Activated T-helper 2 cell treated with anti-CD3 and anti-CD28 coated beads, Interferon-gamma antibody, Interleukin-2, Interleukin-4, amounts not matched to agents 10 μg/mL and 5 μg/mL and 100 μg/mL, durations not matched to agents 14 hours and 24 hours and 36 hours (primary cell): ENCODE data around the gene HEPHL1. TPM values are rescaled to one million over a fixed set of nuclear protein-coding genes. Genes with fewer than 3 reads are reported as not detected.

ENCODE experiments used
- DNase-seq: peaks from one replicate; pipeline ENCODE4 v3.0.0; 2021; ENCODE audit warnings: low spot score
- H3K27ac Mint-ChIP-seq: one replicate; pipeline ENCODE4 v1.8.0; 2021; ENCODE audit warnings: mixed read lengths
- H3K27me3 Mint-ChIP-seq: one replicate; pipeline ENCODE4 v1.8.0; 2021; ENCODE audit warnings: low read depth, mixed read lengths
- H3K36me3 Mint-ChIP-seq: one replicate; pipeline ENCODE4 v1.8.0; 2021; ENCODE audit warnings: low read depth, mixed read lengths
- H3K4me1 Mint-ChIP-seq: one replicate; pipeline ENCODE4 v1.8.0; 2021; ENCODE audit warnings: low read depth, mixed read lengths
- H3K4me3 Mint-ChIP-seq: one replicate; pipeline ENCODE4 v1.8.0; 2021; ENCODE audit warnings: low read depth, mild to moderate bottlenecking, moderate library complexity, mixed read lengths
- H3K9me3 Mint-ChIP-seq: one replicate; pipeline ENCODE4 v1.8.0; 2021; ENCODE audit warnings: mixed read lengths
- intact Hi-C: fragments of 100-400 bp; cut with micrococcal nuclease; formaldehyde crosslinking; loops from one replicate; pipeline ENCODE4 v1.15.1; 2023
- total RNA-seq: library from RNA; stranded (reverse); gene quantifications from 2 replicates; pipeline ENCODE4 v1.2.3, GENCODE V29; 2022

HEPHL1 gene
- total RNA-seq, 1 donor from 2014 or later: not detected

DNA sequence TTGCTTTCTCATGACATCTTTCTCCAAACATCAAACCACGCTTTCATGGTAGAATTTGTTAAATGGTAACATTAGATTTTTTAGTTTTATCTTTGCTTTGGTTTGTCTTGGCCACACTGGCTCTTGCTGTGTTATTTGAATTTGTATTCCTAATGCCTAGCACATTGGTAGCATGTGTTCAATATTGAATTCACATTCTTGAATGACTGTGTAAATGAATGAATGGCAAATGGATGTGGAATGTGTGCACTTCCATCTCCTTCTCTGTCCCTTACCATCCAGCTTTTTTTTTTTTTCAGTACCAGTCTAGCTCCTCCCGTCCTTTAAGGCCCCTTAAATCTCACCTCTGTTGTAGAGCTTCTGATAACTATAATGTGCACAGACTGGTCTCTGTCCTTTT, 41.2 kb downstream of the HEPHL1 start:
- Mint-ChIP-seq H3K27ac (no peak overlapping the region), H3K4me3 (no peak overlapping the region), H3K9me3 (no peaks in the 10 kb centered on the region), H3K36me3 (no peaks in the 10 kb centered on the region), H3K4me1 (no peaks in the 10 kb centered on the region), H3K27me3 (no peaks in the 10 kb centered on the region)
- no peak for DNase-seq
- intact Hi-C loops: no loop called here

DNA sequence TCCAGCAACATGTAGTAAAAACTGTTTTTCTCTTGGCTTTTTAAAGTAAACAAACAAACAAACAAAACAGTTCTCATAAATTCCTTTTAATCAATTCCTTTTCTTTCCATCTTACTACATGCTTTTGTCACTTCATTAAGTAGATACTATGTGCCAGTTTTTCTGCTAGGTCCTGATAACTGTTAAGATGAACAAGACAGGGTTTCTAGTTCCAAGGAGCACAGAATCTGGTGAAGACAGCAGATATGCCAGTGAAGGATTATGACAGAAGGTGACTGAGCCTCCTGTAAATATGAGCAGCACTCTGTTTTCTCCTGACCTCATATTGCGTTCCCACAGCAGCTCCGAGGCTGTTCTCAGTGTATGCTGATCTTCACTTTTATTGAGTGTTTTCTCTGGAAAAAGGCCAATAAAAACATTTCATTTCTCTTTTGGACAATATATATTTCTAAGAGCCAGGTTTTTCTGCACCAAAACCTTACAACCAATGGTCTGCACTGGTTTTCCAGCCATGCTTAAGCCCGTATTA, 45.8 kb downstream of the HEPHL1 start:
- intact Hi-C loops: no loop called here
- no peak overlapping the region for H3K27ac Mint-ChIP-seq
- no peak for DNase-seq
- no peaks in the 10 kb centered on the region for H3K27me3 Mint-ChIP-seq
- no peaks in the 10 kb centered on the region for H3K9me3 Mint-ChIP-seq
- H3K4me1 Mint-ChIP-seq: no peaks in the 10 kb centered on the region
- no peak overlapping the region for H3K4me3 Mint-ChIP-seq
- no peaks in the 10 kb centered on the region for H3K36me3 Mint-ChIP-seq

DNA sequence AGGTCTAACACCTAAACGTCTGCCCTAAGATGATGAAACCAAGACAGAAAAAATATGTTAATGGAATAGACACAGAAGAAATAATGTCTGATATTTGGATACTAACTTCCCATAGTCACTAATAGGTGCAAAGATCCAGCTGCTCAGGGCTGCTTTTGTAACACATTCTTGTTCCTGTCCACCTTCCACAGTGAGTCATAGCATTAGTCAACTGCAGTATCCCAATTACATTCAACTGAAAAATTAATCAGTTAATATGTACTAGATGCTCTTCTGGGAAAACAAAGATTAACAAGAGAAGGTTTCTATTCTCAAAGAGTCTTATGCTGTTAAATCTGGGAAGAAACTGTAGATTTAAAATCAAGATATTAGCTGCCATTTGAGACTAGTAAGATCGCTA, 47.6 kb downstream of the HEPHL1 start:
- Mint-ChIP-seq H3K27me3 (no peaks in the 10 kb centered on the region), H3K4me1 (no peaks in the 10 kb centered on the region), H3K9me3 (no peaks in the 10 kb centered on the region), H3K36me3 (no peaks in the 10 kb centered on the region), H3K27ac (no peak overlapping the region), H3K4me3 (no peak overlapping the region)
- no peak for DNase-seq
- intact Hi-C loops: no loop called here

DNA sequence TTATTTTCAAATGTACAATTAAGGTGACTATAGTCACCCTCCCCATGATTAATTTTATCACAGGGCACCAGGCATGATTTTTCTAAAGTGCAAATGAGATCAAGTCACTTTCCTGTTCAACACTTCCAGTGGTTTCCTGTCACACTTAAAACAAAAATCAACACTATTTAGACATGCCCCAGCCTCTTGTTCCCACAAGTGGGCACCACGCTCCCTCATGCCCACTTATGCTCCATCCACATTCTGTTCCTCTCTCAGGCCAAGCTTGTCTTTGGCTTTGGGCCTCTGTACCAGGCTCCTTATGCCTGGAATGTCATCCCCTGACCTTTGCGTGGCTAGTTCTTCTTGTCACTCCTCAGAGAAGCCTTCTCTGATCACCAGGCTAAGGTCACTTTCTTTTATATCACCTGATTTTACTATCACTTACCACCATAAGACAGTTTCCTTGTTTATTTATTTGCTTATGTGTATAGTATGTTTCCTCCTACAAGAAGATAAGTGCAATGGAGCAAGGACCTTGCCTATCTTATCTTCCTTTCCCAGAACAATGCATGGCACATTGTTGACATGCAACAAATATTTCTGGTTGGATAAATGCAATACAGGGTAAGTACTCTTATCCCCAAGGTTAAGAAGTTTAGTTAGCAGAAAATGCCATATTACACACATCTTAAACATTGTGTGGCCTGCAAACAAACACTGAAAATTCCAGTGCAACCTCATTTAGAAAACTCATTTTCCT, 56.6 kb downstream of the HEPHL1 start:
- Mint-ChIP-seq H3K4me1 (no peaks in the 10 kb centered on the region), H3K4me3 (no peak overlapping the region), H3K36me3 (no peaks in the 10 kb centered on the region), H3K9me3 (no peaks in the 10 kb centered on the region), H3K27me3 (peaks cover 6% of the 10 kb centered on the region), H3K27ac (no peak overlapping the region)
- no peak for DNase-seq
- intact Hi-C loops: no loop called here

DNA sequence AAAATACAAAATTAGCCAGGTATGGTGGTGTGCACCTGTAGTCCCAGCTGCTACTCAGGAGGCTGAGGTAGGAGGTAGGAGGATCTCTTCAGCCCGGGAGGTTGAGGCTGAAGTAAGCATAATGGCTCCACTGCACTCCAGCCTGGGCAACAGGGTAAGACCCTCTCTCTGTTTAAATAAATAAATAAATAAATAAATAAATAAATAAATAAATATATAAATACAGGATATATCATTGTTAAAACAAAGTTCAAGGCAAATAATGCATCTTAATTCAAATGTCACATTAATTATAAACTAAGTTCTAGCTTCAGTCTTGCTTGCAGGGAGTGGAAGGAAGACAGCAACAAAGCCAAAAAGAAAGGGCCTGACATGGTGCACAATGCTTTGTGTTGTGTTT, 63.0 kb downstream of the HEPHL1 start:
- Mint-ChIP-seq H3K27me3 (peaks cover 7% of the 10 kb centered on the region), H3K4me1 (no peaks in the 10 kb centered on the region), H3K9me3 (no peaks in the 10 kb centered on the region), H3K27ac (no peak overlapping the region), H3K36me3 (no peaks in the 10 kb centered on the region), H3K4me3 (no peak overlapping the region)
- no peak for DNase-seq
- intact Hi-C loops: no loop called here

DNA sequence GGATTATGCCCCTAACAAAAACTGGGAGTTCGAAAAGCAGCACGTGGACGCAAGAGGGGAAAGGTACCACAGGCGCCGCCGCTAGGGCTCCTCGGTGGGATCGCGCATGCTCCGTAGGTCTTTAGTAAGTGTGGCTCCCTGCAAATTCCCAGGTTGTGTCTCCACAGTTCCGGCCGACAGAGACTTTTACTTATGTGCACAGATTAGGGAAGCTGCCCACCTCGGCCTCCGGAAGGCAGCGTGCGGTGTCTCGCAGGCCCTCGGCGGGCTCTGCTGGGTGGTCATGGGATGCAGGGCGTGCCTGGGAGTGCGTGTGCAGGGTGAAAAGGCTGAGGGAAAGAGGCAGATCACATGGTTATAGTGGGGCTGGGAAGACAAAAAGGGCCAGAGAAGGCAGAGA, 67.8 kb downstream of the HEPHL1 start:
- H3K36me3 Mint-ChIP-seq: no peaks in the 10 kb centered on the region

DNA sequence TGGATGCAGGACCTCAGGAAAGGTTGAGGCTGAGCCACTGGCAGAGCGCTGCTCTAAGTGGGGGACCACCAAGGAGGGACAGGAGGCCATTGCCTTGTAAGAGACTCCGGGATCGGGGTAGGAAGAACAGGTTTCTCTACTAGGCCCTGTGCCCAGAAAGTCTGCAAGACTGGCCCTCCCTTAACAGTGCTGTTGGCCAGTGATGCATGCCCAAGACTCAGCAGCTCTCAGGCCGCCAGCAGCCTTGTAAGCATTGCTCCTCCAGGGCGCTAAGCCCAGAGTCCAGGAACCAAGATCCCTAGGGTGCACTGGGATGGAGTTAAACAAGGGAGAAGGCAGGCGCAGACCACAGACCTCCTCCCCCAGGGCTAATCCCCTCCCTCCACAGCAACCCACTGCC, 68.2 kb downstream of the HEPHL1 start:
- intact Hi-C loops: no loop called here
- no peak overlapping the region for H3K27ac Mint-ChIP-seq
- H3K27me3 Mint-ChIP-seq: peaks cover 2% of the 10 kb centered on the region

More for the DNA sequence above, 67.8 kb downstream of the HEPHL1 start:
- intact Hi-C loops: no loop called here
- no peak overlapping the region for H3K4me3 Mint-ChIP-seq
- no peak overlapping the region for H3K27ac Mint-ChIP-seq
- H3K9me3 Mint-ChIP-seq: no peaks in the 10 kb centered on the region
- DNase-seq: no peak
- H3K27me3 Mint-ChIP-seq: peaks cover 2% of the 10 kb centered on the region
- H3K4me1 Mint-ChIP-seq: no peaks in the 10 kb centered on the region

DNA sequence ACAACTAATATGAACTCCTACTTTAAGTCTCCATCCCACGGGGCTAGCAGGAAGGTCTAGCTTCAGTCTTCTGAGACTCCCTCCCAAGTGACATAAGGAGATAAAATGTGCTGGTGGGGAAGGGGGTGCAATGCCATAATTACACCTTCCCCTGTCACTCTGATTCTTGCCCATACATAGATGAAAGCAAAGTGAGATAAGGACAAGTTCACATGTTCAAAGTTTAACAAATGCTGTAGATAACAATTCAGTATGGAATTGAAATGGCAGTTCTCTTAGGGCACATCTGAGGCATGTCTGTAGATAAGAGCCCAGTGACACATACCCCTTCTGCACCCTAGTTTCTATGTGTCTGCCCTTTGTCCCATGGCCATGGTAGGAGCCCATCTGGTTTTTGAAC, 69.2 kb downstream of the HEPHL1 start:
- Mint-ChIP-seq H3K4me1 (no peaks in the 10 kb centered on the region), H3K36me3 (no peaks in the 10 kb centered on the region), H3K27me3 (peaks cover under 1% of the 10 kb centered on the region), H3K9me3 (no peaks in the 10 kb centered on the region), H3K4me3 (no peak overlapping the region), H3K27ac (no peak overlapping the region)
- intact Hi-C loops: no loop called here
- no peak for DNase-seq

More for the DNA sequence above, 68.2 kb downstream of the HEPHL1 start:
- H3K9me3 Mint-ChIP-seq: no peaks in the 10 kb centered on the region
- no peaks in the 10 kb centered on the region for H3K4me1 Mint-ChIP-seq
- no peak for DNase-seq
- H3K36me3 Mint-ChIP-seq: no peaks in the 10 kb centered on the region
- no peak overlapping the region for H3K4me3 Mint-ChIP-seq

DNA sequence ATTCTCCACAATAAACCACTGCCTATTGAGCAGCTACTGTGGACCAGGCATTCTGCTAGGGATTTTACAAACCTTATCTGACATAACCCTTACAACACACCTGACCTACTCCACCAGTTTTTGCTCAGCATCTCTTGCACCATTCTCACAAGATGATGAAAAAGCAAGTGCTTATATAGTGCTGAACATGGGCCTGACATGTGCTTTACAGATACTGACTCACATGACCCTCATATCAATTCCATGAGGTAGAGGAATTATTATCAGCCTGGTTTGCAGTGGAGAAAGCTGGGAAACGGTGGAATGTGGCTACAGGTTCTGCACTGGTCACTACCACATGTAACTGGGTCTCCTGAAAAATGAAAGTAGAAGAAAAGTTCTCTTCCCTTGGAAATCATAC, 69.9 kb downstream of the HEPHL1 start:
- no peaks in the 10 kb centered on the region for H3K27me3 Mint-ChIP-seq
- no peaks in the 10 kb centered on the region for H3K9me3 Mint-ChIP-seq
- DNase-seq: no peak
- no peak overlapping the region for H3K4me3 Mint-ChIP-seq
- H3K36me3 Mint-ChIP-seq: no peaks in the 10 kb centered on the region
- intact Hi-C loops: no loop called here
- no peaks in the 10 kb centered on the region for H3K4me1 Mint-ChIP-seq
- H3K27ac Mint-ChIP-seq: no peak overlapping the region

DNA sequence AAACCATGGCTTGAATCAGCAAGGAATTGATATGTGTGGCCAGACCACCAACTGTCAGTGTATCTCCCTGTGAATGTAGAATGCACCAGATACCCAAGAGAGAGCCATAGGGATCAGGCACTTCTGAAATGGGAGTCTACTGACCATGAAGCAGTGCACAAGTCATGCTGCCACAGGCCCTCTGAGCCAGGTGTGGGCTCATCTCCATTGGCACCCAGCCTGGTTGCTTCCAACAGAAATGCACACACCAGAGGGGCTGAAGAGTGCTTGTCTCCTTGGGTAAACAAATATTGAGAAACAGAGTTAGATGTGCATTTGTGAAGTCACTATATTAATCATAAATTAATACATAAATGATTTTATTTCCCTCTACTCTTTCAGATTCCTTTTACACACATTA, 79.1 kb downstream of the HEPHL1 start:
- Mint-ChIP-seq H3K4me1 (no peaks in the 10 kb centered on the region), H3K36me3 (no peaks in the 10 kb centered on the region), H3K27me3 (peaks cover 3% of the 10 kb centered on the region), H3K4me3 (no peak overlapping the region), H3K27ac (no peak overlapping the region), H3K9me3 (no peaks in the 10 kb centered on the region)
- DNase-seq: no peak
- intact Hi-C loops: no loop called here

DNA sequence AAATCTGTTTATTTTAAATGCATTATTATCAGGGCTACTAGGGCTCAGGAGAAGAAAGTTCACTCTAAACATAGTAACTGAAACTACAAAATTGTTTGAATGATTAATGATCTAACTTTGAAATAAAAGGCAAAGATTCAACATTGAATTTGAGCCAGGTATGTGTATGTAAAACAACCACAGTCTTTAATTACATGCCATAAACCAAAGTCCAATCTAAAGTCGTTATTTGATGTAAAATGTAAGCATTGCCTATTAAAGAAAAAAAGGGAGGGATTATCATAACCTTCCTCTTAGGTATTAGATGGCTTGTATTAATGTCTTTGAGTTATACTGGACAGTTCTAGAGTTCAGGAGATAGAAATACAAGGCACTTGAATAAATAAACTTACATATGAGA, 82.3 kb downstream of the HEPHL1 start:
- intact Hi-C loops: no loop called here
- no peak overlapping the region for H3K27ac Mint-ChIP-seq
- no peaks in the 10 kb centered on the region for H3K9me3 Mint-ChIP-seq
- H3K27me3 Mint-ChIP-seq: peaks cover 4% of the 10 kb centered on the region
- no peak overlapping the region for H3K4me3 Mint-ChIP-seq
- no peak for DNase-seq
- H3K4me1 Mint-ChIP-seq: no peaks in the 10 kb centered on the region
- no peaks in the 10 kb centered on the region for H3K36me3 Mint-ChIP-seq

DNA sequence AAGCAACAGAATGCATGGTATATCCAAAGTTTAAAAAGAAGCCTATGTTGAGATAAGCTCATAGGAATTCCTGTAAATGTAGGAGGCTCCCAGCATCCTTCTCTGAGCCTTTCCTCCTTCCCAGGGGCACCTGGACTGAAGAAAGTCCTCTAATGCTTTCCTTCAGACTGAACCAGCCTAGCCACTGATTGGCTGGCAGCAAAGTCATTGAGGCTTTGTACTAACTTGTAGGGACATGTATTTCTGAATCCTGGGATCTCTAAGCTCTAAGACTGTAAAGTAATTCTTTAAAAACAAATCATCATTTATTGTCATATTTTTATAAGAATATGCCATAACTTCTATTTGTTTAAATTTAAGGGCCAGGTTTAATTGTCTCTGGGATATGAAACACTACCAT, 83.6 kb downstream of the HEPHL1 start:
- Mint-ChIP-seq H3K36me3 (no peaks in the 10 kb centered on the region), H3K4me1 (no peaks in the 10 kb centered on the region), H3K9me3 (no peaks in the 10 kb centered on the region), H3K27ac (no peak overlapping the region), H3K4me3 (no peak overlapping the region), H3K27me3 (peaks cover 4% of the 10 kb centered on the region)
- no peak for DNase-seq
- intact Hi-C loops: no loop called here

DNA sequence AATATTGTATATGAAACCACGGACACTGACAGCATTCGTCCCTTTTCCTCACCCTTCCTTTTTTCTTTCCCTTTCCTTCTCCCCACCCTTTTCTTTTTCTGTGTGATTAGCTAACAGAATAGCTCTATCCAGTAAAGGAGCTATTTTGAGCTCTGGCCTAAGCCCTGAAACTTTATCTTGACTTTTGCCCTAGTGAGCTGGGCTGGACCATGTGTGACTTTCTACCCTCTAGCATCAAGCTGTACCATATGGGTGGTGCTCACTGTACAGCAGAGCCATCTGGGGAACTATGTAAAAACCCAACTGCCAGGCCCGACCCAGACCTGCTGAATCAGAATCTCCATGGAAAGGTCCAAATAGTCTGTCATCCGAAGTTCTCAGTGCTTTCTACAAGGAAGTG, 85.6 kb downstream of the HEPHL1 start:
- H3K4me1 Mint-ChIP-seq: no peaks in the 10 kb centered on the region
- no peak for DNase-seq
- intact Hi-C loops: no loop called here
- H3K9me3 Mint-ChIP-seq: no peaks in the 10 kb centered on the region
- no peaks in the 10 kb centered on the region for H3K36me3 Mint-ChIP-seq
- peaks cover 5% of the 10 kb centered on the region for H3K27me3 Mint-ChIP-seq
- no peak overlapping the region for H3K27ac Mint-ChIP-seq
- H3K4me3 Mint-ChIP-seq: no peak overlapping the region

DNA sequence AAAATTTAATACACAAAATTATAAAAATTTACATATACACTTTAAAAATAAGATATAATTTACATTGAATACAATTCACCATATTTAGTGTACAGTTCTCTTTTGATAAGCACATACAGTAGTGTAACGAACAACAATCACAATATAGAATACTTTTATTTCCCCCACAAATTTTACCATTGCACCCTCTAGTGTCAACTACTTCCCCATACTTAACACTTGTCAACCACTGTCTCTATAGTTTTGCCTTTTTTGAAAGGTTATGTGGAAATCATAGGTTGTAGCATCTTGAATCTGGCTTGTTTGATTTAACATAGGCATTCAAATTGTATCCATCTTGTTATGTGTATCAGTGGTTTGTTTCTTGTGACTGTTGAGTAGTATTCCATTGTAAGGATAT, 86.2 kb downstream of the HEPHL1 start:
- Mint-ChIP-seq H3K9me3 (no peaks in the 10 kb centered on the region), H3K27ac (no peak overlapping the region), H3K4me1 (no peaks in the 10 kb centered on the region), H3K27me3 (peaks cover 5% of the 10 kb centered on the region), H3K36me3 (no peaks in the 10 kb centered on the region), H3K4me3 (no peak overlapping the region)
- intact Hi-C loops: no loop called here
- no peak for DNase-seq
